ENCODE data around the gene SMTN.
A peak's percentile ranks its signal among the peaks of the same experiment; 100 is the strongest.
"Not testable (repeated sequence)": the region's sequence is repeated elsewhere in the genome, so short reads cannot be mapped to it uniquely, and the experiment has no call there.

SMTN gene

DNA sequence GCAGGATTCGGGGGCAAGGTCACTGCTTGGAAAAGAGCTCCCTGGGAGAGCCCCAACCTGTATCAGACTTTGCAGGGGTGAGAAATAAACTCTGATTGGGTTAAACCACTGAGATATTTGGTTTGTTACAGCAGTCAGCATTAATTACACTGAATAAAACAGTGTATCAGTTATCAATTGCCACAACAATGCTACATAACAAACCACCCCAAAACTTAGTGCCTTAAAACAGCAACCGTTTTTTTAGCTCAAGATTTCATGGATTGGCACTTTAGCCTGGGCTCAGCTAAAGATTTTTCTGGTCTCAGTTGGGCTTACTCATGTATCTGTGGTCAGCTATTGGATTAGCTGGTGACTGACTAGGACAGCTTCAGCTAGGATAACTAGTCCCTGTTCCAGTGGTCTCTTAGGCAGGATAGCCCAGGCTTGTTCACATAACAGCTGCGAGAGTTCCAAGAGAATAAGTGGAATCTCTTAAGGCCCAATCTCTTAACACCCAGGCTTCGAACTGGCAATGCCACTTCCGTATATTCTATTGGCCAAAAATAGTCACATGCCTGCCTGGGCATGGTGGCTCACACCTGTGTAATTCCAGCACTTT lies 7.5 kb upstream of the SMTN start:
- DNase-seq: not testable (repeated sequence)

DNA sequence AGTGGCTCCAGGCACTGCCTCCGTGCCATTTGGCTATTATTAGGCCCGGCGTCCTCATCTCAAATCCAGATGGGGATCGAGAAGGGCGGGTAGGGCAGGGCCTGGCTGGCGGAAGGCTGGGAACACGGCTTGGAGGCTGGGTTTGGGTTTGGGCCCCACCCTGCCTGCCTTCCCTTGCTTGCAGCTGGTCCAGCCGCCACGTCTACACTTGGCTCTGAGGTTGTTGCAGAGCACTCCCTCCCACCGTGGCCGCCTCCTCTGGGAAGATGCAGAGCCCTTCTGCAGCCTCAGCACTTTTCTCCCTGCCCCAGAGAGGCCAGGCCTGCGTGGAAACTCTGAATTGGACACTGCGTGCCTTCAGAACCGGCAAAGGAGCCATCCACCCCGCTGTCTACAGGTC lies 5.2 kb upstream of the SMTN start:
- no peak for DNase-seq

DNA sequence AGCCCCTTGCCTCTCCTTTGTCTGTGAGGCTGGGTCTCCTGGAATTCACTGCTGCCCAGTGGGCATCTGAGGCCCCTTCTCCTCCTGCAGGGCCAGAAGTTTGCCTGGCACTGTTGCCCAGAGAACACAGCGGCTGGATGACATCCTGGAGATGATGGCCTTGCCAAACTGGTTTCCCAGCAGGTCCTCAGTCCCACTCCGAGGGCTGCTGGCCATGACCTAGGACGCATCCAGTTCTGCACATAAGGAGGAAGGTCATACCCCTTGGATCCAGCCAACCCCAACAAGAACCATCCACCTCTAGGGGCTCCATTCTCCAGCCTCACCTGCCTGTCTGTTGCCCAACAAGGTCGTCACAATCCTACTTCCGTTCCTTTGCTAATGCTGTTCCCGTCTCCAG lies 3.4 kb upstream of the SMTN start:
- DNase-seq: no peak

DNA sequence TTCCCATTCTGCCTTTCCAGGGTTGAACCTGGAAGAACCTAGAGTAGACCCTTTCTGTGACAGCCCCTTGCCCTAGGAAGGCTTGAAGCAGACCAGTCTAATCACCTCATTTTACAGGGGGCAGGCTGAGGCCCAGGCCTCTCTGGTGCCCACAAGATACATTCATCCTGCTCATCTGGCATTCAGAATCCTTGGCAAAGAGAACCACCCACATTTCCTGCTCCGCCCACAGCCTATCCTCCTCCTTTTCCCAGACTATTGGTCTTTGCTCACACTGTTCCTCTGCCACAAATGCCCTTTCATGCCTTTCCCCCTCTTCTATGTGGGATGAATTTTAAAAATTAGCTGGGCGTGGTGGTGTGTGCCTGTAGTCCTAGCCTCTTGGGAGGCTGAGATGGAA lies 2.7 kb upstream of the SMTN start:
- not testable (repeated sequence) for DNase-seq

DNA sequence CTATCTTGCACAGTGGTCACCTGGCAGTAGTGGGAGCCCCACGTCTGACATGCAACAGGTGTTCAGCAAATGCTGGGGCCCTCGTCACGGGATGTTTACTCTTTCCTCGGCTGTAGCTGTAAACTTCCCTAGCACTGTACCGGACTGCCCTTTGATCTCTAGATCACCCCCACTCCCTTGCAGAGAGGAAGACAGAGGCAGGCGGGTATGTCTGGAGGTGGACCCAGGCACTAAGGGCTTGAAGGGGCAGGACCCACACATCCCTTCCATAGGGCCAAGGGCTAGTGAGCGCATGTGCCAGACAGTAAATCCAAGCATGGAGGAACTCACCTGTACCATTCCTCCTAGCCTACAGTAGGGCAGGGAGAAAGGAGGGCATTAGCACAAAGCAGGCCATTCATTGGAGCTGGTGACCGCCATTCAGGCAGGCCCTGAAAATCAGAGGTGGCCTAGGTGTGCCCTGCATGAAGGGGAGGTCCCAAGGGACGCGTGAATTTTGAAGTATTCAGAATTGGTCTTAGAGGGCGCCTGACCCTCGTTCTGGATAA lies 1.9 kb upstream of the SMTN start:
- DNase-seq: no peak

DNA sequence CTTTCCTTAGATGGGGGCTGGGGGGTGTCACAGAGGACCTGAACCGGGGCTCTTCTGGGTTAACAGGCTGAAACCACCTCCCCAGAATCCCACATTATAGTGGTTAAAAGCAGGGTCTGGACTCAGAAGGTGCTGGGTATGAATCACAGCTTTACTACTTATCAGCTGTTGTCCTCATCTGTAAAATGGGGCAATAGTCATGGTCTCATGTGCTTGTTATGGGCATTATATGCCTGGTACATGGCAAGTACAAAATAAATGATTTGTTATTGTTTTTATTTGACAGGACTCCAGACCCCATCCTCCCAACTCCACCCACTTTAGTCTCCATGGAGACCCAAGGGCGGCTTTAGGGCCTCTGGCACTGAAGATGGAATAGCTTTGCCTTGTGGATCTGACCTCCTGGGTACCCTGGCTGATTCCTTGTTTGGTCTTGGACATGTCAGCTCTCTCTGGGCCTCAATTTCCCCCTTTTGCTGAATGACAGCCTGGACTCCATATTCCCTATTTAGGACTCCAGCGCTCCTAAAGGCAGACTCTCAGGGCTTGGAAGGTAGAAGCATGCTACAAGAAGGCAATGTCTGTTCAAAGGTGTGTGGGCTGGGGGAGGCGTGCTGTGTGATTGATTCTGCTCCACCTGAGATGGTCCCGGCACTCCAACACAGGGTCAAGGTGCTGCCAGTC lies 812 bp upstream of the SMTN start:
- no peak for DNase-seq

DNA sequence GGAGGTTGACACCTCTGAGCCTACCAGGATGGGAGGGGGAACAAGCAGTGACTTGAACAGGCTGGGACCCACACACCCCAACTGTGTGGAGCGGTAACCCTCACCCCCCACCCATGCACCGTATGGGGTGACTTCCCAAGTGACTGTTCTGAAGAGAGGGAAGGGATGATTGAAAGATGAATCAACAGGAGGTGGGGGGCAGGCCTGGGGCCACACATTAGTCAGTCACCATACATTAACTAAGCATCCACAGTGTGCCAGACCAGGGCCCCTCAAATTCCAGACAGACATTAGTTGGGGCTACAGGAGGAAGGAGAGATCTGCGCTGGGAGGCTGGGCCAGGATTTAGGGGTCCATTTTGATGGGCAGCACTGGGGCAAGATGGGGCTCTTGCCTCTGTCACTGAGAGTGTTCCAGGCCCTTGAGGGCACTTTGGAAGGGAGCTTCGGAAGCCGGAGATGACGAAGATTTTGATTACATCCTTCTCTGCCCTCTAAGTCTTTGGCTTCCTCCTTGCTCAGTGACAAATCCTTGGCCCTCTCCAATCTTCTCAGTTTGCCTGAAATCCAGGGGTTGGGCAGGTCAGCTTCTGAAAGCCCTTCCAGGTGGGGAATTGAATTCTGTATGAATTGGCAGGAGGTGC lies 966 bp downstream of the SMTN start:
- DNase-seq: no peak

DNA sequence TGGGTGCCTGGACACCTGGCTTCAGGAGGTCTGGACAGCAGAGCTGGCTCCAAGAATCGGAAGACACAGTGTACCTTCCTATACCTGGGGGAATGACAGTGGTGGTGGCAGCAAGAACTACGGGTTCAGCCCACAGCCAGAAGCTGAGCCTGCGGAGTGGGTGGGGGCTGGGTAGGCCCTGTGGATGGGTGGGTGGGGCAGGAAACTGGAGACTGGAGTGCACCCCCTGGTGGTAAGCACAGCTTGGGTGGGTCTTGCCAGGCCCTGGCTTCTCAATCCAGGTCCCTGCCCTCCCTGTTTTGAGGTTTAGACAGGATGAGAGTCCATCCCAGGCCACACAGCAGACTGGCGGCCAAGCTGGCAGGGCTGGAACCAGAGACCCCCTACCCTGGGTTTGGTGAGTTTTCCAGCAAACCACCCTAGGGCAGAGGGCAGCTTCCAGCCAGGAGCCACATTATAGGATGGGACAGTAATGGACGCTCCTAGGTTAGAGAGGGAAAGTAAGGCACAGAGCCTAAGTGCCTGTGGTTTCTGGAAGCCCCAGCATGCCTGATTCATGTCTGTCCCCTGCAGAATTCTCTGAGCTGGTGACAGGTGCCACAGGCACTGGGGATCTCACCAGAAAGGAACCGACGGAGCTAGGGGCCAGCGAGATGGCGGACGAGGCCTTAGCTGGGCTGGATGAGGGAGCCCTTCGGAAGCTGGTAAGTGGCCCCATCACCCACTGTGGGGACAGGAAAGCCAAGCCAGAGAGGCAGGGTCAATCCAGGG lies 1.7 kb downstream of the SMTN start:
- DNase-seq: no peak

DNA sequence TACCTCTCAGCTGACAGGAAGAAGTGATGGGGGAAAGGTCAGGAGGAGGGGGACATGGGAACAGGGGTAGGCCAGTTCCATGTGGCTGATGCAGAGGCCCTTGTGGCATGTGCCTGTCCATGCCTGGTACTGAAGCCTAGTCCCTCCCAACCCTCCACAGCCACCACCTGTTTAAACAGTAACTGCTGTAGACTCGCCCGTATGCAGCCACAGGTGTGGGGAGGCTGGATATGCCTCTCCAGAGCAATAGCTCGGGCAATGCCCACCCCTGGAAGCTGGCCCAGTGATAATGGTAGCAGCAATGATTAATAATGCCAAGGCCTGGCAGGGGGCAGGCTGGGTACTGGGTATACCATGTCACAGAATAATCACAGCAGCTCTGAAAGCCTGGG lies 2.3 kb downstream of the SMTN start:
- DNase-seq: no peak

DNA sequence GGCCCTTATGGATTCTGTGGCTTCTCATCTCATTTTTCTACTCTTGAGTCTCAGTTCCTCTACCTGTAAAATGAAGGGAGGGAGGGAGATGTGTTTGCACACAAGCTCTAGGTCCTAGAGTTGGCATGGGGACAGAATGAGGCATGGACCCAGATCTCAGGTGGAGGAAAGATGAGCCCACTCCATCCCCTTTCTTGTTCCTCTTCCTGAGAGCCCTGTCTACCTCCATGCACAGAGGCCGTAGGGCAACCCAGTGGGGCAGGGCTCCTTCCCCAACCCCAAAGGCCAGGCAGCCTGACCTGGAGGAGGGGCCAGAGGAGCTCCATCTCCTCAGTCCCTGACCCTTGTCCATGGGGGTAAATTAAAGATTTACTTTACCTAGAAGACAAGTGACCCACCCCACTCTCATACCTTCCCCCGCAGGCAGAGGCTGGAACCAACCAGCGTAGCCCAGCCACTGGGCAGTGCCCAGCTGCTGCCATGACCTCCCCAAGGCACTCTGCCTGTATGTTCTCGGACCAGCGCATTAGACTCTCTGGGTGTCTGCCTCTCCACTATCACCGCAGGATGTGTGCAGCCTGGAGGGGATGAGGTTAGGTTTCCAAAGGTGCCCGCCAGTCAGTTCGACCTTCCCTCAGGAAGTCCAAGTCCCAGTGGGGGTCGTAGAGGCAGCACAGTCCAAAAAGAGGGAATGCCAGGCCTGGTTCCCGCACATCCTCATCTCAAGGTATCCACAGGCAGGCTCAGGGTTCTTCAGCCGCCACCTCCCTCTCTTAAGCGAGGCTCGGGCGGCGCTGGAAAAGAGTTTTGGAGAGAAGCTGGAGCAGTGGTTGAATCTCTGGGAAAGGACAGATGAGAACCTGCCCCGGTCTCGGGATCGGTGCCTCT lies 3.0 kb downstream of the SMTN start:
- DNase-seq: no peak

DNA sequence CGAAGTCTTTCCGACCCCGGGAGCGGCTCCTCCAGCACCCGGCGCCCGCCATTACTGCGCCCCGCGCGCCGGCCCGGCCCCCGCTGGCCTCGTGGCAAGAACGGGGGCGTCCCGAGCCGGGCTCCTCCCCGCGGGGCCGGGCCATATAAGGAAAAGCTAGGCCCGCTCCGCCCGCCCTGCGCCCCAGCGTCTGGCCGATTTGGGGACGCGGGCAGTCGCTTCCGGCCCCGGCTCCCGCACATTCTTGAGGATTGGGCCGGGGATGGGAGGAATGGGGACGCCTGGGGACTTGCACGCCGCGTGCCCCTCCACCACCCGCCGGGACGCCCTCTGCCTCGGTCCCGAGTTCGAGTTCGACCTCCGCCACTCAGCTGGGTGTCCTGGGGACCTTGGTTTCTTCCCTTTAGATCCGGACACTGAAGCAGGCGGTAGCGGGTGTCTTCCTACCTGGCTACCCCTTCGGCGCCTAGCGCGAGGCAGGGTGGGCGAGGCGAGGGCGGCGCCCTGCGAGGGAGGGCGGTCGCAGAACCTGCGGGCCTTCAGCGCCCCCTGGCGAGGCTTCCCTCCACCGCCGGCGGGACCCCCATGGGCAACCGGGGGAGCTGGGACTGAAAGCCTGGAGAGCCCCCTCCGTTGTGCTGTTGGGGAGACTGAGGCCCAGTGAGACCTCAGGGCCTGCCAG lies 3.8 kb downstream of the SMTN start:
- DNase-seq: peak; percentile 87

DNA sequence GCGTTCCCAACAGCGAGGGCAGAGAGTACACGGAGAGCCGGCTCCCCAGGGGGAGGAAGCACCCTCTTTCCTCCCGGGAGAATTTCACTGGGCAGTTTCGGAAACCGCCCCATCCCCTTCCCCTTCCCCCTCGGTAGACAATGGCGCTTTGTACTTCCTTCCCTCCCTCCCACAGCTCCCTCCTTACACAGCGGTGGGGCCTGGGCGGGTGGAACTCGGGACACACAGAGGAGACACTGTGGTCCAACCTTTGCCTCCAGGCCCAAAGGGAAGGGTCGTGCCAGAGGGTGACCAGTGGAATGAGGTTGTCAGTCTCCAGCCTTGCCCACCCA lies 4.3 kb downstream of the SMTN start:
- peak; percentile 69 for DNase-seq

DNA sequence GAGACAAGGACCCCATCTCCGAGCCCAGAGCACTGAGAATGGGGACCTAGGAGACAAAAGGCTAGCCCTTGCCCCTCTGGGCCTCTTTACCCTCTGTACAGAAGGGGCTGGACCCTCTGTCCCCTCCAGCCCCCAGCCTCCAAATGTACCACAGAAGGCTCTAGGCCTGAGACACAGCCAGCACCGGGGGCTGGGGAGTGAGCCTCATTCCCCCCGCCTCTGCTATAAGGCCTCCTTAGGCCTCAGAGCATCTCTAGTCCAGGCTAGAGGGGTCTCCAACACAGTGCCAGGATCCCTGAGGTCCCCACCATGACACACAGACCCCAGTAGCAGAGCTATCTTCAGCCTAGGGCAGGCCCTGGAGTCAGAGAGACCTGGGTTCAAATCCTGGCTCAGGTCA lies 4.8 kb downstream of the SMTN start:
- DNase-seq: no peak

DNA sequence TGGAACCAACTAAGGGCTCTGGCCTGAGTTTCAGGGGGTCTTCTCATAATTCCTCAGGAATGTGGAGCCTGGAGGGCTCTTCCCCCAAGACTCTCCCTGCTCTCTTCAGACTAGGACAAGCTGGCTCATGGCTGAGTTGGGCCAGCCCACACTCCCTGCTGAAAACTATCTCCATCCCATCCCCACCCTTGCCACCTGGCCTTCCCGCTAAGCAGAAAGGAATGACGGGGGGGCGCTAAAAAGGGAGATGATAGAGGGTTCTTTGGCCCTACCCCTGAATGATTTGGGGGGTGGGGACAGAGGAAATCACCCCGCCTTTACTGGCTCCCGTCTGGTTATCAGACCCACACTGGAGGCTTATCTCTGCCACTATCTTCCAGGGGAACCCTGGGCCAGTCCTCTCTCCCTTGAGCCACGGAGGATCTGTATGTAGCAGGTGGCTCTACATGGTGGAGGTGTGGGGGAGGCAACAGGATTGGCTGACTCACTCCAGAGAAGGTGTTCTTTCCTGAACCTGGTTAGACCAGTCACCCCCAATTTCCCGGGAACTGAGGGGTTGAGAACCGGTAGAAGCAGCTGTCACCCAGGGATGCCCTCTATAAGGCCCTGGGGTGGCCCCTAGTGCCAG lies 5.7 kb downstream of the SMTN start:
- DNase-seq: no peak

DNA sequence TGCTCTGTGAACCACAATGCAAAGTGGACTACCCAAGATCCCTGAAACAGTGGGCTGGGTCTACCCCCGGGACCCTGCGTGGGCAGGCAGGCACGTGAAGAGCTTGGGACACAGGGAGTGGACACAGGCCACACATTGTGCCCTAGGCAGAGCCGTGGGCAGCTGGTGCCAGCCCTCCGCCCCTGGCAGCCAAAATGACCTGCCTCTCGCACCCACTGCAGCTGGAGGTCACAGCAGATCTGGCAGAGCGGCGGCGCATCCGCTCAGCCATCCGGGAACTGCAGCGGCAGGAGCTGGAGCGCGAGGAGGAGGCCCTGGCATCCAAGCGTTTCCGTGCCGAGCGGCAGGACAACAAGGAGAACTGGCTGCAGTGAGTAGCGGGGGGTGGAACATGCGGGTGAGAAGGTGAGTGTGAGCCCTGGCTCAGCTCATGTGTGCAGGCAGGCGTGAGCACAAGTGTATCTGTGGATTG lies 6.7 kb downstream of the SMTN start:
- no peak for DNase-seq

DNA sequence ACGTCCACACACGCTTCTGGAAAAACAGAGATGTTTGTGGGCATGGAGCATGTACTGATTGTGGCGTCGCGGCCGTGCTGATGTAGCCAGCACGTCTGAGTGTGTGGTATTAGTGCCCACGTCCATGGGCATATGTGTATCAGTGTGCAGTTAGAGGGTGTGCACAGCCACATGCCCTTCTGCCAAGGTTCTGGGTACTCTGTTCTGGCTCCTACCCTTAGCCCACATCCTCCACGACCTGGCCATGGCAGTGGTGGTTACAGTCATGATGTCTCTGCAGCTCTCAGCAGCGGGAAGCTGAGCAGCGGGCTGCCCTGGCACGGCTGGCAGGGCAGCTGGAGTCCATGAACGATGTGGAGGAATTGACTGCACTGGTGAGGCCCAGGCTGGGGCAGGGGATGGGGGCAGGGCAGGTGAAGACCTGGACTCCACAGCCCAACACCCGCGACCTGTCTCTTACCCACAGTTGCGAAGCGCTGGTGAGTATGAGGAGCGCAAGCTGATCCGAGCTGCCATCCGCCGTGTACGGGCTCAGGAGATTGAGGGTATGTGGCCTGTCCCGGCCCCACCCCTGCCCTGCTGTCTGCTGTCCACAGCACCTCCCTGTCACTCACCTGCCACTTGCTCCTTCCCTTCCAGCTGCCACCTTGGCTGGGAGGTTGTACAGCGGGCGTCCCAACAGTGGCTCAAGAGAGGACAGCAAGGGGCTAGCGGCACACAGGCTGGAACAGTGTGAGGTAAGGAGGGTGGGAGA lies 7.3 kb downstream of the SMTN start:
- DNase-seq: no peak

DNA sequence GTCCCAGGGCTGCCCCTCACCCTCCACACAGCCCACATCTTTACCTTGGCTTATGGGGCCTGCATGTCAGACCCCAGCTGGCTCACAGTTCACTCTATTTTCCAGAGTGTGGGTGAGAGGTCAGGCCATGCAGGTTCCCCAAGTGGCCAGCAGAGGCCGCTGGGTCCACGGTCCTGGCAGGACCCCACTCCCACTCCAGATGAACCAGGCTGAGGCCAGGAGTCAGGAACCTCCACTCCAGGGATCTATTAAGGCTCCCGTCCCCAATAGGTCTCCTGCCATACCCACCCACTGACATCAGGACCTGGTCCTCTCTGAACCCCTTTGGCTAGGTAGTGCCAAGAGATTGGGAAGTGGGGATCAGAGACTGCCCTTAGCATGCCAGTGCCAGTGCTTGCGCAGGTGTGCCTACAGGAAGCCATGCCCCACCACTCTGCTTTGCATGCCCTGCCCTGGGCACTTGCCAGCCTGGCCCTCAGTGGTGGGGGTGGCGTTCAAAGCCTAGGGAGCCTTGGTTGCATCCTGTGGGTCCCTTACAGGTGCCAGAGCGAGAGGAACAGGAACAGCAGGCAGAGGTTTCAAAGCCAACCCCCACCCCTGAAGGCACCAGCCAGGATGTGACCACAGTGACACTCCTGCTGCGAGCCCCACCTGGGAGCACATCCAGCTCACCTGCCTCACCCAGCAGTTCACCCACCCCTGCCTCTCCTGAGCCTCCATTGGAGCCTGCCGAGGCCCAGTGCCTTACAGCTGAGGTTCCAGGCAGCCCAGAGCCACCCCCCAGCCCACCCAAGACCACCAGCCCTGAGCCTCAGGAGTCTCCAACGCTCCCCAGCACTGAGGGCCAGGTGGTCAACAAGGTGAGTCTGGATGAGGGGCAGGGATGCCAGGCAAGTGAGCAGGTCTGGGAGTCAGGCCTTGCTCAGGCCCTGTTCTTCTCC lies 8.3 kb downstream of the SMTN start:
- DNase-seq: peak; percentile 70

DNA sequence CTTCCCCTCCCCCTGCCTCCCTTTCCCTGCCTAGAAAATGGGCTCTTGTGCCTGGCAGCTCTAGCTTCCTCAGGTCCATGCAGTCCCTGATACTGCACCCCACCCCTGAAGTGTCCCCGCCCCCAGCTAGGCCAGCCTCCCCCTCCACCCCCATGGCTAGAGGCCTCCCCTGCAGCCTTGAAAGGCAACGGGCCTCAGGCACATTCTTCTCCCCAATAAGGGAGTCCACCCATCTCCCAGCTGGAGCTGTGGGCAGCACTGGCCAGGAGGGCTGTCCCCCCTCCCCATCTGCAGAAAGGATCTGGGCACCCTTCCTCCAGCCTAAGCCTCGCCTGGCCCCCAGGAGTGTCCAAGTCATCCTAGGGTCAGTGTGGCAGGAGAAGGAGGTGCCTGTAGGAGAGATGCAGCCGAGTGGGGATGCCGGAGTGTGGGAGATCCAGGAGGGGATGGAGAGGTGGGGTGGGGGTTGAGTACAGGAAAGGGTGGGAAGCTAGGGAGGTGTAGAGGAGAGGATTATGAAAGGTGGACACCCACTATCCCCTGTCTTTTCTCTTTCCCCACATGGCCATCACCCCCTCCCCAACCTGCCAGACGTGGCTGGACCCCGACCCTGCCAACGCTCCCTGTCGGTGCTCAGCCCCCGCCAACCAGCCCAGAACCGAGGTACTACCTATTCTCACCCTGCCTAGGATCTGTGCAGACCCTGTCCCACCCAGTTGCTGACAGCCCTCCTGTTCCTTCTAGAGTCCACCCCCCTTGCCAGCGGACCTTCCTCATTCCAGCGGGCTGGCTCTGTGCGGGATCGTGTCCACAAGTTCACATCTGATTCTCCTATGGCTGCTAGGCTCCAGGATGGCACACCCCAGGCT lies 9.3 kb downstream of the SMTN start:
- no peak for DNase-seq

All from eye (tissue), 1 donor.